HG02678 (cell line): ENCODE data around the gene FGF18.
A peak's percentile ranks its signal among the peaks of the same experiment; 100 is the strongest.
"Not testable (repeated sequence)": the region's sequence is repeated elsewhere in the genome, so short reads cannot be mapped to it uniquely, and the experiment has no call there.

Experiments used
- ATAC-seq: cut with Tn5 transposase; IDR thresholded peaks from one replicate; pipeline ENCODE4 v1.9.1; 2021; ENCODE audit warnings: mild to moderate bottlenecking, moderate library complexity; ENCODE audit not compliant: unreplicated experiment

FGF18 gene

GRCh38 chr5:171398660-171399059 is 20.8 kb upstream of the FGF18 start:
- ATAC-seq, result not testable (repeated sequence)

GRCh38 chr5:171400169-171400568 is 19.3 kb upstream of the FGF18 start:
- ATAC-seq, result no peak

GRCh38 chr5:171401167-171401947 is 18.1 kb upstream of the FGF18 start:
- no peak for ATAC-seq

- not testable (repeated sequence) for ATAC-seq
Measured at GRCh38 chr5:171402751-171403150, 16.7 kb upstream of the FGF18 start.

GRCh38 chr5:171405615-171406014 is 13.8 kb upstream of the FGF18 start:
- no peak for ATAC-seq

GRCh38 chr5:171407234-171407633 is 12.2 kb upstream of the FGF18 start:
- no peak for ATAC-seq

- no peak for ATAC-seq
Measured at GRCh38 chr5:171409164-171410136, 10.0 kb upstream of the FGF18 start.

GRCh38 chr5:171410181-171410580 is 9.3 kb upstream of the FGF18 start:
- no peak for ATAC-seq

GRCh38 chr5:171412186-171412585 is 7.3 kb upstream of the FGF18 start:
- no peak for ATAC-seq

GRCh38 chr5:171413153-171413910 is 6.1 kb upstream of the FGF18 start:
- ATAC-seq, result no peak

GRCh38 chr5:171413993-171414392 is 5.5 kb upstream of the FGF18 start:
- not testable (repeated sequence) for ATAC-seq

- no peak for ATAC-seq
Measured at GRCh38 chr5:171415115-171415730, 4.2 kb upstream of the FGF18 start.

GRCh38 chr5:171416160-171417049 is 3.0 kb upstream of the FGF18 start:
- no peak for ATAC-seq

GRCh38 chr5:171418316-171418981 is 998 bp upstream of the FGF18 start:
- peak; percentile 66 for ATAC-seq

GRCh38 chr5:171419688-171420430 is 412 bp downstream of the FGF18 start:
- peak; percentile 22 for ATAC-seq

GRCh38 chr5:171420431-171421241 is 1.2 kb downstream of the FGF18 start:
- no peak for ATAC-seq
